ENCODE measurements around the gene NCBP3.
A peak's percentile ranks its signal among the peaks of the same experiment; 100 is the strongest.
"Not testable (repeated sequence)": the region's sequence is repeated elsewhere in the genome, so short reads cannot be mapped to it uniquely, and the experiment has no call there.

NCBP3 gene

GRCh38 chr17:3880983-3881382 lies 34.9 kb upstream of the NCBP3 start:
- no peak for DNase-seq

DNA sequence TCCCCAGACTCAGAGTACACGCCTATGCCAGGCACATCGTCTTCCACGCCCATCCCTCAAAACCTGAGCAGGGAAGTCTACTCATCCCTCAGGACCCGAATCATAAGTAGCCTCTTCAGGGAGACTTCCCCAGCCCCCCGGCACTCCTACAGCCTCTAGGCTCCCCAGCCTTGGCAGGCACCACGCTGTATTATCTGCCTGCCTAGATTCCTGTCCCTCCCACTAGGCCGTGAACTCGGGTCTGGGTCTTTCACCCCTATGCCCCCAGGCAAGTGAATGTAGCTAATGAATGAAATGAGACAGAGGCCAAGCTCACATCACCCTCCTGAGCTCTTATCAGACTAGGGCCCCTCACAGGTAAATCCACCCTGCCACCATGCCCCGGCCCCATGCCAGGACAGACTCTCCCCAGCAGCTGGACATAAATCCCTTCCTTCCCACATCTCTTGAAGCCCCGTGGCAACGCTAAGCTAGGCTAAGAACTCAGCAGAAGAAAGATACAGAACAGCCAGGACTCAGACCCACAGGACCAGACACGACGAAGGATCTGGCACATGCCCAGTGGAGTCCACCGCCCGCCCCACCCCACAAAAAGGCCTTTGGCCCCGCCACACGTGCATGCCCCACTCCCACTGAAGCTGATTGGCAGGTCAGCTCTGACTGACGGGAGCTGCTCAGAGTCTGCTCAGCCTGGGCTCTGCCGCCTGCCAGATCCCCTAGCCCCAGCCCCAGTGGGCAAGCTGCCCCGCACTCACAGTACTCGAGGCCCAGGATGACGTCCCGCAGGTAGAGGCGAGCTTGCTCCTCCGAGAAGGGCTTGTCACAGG lies 33.8 kb upstream of the NCBP3 start:
- DNase-seq, result no peak

DNA sequence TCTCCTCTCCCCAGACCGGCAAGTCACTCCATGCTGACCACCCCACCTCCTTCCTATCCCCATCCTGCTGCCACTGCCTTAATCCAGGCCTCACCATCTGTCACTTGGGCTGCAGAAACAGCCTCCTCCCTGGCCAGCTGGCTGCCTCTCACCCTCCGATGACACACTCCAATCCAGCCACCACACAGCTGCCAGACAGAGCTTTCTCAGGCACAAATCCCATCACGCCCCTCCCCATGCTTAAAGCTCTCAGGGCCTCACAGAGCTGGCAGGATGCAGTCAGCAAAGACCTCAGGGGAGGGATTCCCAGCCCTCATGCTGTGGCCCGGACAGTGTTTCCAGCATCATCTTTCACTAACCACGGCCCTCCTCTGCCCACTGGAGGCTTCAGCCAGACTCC lies 33.1 kb upstream of the NCBP3 start:
- DNase-seq, result peak; percentile 86

DNA sequence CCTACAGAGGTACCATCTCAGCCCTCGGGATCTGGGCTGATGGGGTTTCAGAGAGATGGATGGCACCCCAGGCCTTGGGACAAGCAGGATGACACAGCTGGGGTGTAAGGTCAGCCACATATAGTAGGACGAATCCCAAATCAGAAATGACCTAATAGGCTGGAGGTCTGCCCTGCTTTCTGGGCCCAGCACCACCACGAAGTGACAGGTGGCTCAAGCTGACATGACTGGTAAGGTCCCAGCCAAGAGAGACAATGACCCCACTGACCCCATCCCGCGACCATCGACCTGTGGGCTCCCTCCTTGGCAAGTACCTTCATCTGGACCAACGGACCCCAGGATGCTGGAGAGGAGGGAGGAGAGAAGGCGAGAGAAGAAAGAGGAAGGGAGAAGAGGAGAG lies 31.2 kb upstream of the NCBP3 start:
- DNase-seq, result no peak

GRCh38 chr17:3875317-3875716 lies 29.3 kb upstream of the NCBP3 start:
- DNase-seq, result no peak

DNA sequence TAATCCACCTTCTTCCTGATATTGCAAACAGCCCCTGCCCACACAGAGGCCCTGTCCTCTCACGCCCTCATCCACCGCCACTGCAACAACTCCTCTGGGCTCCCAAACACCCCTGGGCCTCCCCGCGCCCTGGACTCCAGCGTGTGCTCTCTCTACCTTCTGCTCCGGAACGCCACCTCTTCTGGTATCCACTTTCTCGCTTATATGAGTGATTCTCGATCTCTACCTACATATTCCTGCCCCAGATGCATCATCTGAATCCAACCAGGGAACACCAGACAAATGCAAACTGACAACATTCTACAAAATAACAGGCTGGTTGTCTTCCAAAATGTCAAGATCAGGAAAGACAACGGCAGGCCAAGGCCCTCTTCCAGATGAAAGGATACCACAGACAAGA lies 27.8 kb upstream of the NCBP3 start:
- no peak for DNase-seq

- DNase-seq, result no peak
These were observed 24.8 kb upstream of the NCBP3 start for GRCh38 chr17:3870871-3871306.

DNA sequence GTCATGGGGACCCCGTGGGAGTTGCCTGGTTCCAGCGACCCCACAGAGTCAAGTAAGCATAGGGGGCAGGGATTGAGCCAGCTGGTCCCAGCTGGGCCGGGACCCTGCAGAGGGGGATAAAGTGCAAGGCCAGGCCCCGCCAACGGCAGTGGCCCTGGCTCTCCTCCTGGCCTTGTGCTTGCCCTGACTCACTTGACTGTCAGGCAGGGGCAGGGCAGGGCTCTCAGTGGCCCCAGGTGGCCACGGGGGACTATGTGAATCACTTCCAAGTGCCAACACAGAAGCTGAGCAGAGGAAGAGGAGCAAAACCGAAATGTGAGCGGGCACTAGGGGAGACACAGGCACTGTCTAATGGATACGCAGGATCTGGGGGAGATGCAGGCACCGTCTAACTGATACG lies 21.6 kb upstream of the NCBP3 start:
- no peak for DNase-seq

DNA sequence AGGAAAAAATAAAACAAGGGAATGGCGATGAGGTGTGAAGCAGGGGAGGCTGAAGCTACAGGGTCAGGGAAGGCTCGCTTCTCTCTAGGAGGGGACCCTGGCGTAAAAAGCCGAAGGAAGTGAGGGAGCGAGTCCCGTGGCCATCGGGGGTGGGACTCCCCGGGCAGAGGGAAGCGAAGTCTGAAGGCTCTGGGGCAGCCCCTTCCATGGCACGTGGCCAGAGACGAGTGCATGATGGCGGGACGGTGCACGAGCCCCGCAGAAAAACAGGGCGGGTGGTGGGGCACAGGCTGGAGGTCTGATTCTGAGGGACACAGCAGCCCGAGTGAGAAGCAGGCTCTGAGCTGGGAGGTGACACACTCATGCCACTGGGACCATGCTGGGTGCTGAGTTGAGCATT lies 21.1 kb upstream of the NCBP3 start:
- no peak for DNase-seq

DNA sequence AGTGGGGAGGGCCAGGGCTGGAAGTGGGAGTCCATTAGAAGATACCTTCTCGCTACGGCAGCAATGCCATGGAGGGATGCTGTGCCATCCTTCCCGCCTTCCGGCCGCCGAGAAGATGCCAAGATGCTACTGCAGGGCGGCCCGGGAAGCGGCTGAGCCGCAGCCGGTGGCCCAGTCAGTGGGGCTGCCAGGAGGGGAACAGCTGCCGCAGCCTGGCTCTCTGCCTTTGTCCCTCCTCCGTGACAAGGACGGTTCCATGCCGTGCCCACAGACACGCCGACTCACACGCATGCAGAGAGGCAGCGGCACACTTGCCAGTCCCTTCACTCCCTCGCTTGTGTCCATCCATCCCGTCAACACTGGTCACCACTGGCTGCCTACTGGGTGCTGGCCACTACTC lies 20.2 kb upstream of the NCBP3 start:
- peak; percentile 64 for DNase-seq

GRCh38 chr17:3865176-3865575 lies 19.1 kb upstream of the NCBP3 start:
- no peak for DNase-seq

- no peak for DNase-seq
These were observed 18.5 kb upstream of the NCBP3 start for GRCh38 chr17:3864534-3864933.

GRCh38 chr17:3861761-3862681 lies 16.0 kb upstream of the NCBP3 start:
- no peak for DNase-seq

DNA sequence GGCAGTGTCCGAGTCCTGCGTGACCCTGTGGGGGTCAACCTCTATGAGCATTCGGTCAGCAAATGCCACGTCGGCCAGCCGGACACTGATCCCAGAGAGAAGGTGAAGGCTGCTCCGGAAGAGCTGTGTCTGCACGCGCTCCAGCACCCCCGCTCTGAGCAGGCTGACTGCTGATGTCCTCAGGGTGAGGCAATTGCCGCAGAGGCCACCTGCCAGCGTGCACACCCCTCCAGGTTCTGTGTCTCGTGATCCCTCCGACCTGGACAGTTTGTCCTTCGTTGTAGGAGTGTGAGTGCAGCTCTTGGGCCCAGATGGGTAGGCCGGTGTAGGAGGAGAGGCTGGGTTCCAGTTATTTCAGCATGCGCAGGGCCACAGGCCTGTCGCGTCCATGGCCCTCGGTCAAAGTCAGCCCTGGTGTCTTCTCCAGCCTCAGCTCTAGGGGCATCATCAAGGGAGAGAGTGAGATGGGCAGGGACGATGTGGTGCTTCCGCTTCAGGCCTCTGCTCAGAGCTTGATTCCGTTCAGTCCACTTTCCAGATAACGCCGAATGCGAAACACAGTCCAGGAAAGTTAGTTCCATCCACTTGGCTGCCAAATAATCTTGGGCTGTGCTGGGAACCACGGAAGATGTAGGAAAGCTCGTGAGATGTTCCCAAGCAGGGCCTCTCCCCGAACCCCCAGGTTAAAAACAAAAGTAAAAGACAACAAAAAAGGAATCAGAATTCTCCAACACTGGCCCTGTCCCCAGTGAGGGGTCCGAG lies 15.1 kb upstream of the NCBP3 start:
- no peak for DNase-seq

DNA sequence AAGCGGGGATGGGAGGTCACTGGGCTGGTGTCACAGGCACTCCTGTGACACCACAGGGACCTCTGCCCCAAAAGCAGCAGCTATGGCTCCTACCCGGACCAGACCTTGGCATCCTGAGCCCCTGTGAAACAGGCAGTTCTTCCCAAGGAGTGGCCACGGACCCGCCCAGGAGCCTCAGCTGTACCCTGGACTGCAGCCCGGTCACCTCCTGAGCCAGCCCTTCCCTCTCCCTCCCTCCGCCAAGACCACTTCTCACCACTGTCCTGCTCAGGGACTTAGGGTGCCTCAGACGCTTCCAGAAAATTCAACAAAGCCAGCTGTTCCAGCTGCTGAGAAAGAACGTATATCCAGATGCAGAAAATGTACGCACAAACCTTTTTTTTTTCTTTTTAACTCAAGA lies 13.9 kb upstream of the NCBP3 start:
- peak; percentile 84 for DNase-seq

GRCh38 chr17:3857261-3858105 lies 11.4 kb upstream of the NCBP3 start:
- no peak for DNase-seq

- DNase-seq, result not testable (repeated sequence)
These were observed 8.2 kb upstream of the NCBP3 start for GRCh38 chr17:3854204-3854603.

- no peak for DNase-seq
These were observed 6.5 kb upstream of the NCBP3 start for GRCh38 chr17:3852561-3852960.

GRCh38 chr17:3851461-3852100 lies 5.5 kb upstream of the NCBP3 start:
- no peak for DNase-seq

DNA sequence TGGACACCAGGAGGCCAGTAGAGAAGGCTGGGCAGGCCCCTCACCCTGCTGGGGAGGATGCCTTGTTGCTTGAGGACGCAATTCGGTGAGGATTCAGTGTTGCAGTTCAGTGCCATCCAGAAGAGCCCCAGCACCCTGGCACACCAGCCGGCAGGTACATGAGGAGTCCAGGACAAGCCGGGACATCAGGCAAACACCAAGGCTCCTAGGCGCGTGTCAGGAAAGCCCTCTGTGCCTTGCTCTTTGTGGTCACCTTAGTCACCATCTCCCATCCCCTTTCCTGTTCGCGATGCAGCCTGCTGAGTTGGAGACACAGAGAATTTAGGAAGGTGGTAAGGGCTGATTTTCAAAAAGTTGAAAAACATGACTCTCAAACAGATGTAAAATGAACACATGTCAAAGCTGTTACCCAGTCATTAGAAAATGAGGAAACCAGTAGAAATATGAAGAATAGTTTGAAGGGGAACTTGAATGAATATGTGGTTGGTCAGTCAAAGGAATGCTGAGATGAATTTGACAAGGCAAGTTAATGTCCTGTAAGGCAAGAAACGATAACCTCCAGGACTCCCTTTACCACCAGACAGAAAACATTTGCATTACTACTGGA lies 2.3 kb upstream of the NCBP3 start:
- DNase-seq, result no peak

DNA sequence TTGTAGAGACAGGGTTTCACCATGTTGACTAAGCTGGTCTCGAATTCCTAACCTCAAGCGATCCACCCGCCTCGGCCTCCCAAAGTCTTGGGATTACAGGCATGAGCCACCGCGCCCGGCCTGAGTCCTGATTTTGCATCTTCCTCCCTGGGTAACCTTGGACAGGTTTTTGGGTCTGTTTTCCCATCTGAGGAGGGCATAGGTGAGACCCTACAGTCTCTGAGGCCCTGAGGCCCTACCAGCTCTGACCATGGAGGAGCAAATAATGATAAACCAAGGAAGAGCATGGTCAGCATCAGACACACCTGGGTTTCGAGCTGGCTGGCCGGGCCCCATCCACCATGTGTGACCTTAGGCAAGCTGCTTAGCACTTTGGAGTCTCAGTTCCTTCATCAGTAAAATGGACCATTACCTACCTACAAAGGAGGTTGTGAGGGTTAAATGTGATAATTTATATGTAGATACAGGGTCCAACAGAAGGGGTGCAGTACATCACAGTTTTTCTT lies 1.2 kb upstream of the NCBP3 start:
- no peak for DNase-seq

Measured in femur (tissue), 1 donor.